NCI-H2227 treated with DMSO at 0.1 percent for 48 hours (cell line): Measurements from ENCODE around the gene ZNFX1.
"Not testable (repeated sequence)": the region's sequence is repeated elsewhere in the genome, so short reads cannot be mapped to it uniquely, and the experiment has no call there.

Experiments
- DNase-seq: peaks from one replicate; lab custom pipeline; 2025; lab: John Stamatoyannopoulos, UW

Gene ZNFX1

DNA sequence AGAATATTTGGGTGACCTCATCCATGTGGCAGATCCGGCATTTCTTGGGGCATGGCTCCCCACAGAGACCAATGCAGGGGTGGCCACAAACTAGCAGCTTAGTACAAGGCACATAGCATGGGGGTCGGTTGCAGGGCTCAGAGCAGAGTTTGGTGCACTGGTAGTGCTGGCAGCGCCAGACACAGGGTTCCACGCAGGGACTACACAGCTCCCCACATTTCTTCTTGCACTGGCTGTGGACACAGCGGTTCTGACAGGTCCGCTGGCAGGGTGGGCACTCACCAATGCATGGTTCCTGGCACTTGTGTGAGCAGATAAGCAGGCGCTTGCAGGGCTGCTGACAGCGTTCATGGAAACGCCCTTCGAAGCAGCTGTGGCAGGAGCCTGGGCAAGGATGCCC lies 29.6 kb downstream of the ZNFX1 start:
- DNase-seq = no peak

DNA sequence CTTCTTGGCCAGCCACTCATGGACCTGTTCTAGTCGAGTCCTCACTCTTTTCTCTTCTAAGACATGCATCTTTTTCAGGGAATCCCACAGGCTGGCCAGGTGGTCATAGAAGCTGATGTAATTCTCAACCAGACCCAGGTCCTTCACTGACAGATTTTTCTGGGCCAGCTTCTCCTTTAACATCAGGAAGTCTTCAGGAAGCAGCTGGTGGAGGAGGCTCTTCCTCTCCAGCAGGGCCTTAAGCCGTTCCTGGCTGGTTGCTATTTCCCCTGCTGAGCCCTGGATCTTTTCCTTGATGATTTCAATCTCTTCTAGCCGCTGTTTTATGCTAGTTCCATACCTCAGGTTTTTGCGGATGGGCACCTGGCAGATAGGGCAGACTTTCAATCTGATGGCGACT lies 30.1 kb downstream of the ZNFX1 start:
- DNase-seq = no peak

DNA sequence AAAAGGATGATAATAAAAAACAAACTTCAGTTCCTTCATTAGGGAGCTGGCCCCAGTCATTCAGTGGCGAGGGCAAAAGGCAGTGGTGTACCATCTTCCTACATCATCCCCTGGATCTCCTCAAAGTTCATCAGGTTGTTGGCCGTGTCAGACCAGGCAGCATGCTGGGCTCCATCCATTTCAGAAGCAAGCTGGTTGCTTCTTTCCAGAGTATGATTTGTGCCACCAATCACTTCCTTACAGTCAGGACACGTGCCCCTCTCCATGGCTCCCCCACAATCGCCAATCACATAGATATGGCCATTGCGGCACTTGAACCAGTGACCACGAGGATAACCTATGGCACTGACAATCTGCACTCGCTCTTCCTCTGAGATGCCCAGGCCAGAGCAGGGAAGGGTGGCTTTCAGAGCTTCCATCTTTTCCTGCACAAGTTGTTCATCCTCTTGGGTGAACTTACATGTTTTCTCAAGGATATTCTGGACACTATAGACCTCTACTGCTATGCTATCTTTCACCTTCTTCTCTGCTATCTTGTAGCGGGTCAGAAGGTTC lies 30.6 kb downstream of the ZNFX1 start:
- DNase-seq = no peak

DNA sequence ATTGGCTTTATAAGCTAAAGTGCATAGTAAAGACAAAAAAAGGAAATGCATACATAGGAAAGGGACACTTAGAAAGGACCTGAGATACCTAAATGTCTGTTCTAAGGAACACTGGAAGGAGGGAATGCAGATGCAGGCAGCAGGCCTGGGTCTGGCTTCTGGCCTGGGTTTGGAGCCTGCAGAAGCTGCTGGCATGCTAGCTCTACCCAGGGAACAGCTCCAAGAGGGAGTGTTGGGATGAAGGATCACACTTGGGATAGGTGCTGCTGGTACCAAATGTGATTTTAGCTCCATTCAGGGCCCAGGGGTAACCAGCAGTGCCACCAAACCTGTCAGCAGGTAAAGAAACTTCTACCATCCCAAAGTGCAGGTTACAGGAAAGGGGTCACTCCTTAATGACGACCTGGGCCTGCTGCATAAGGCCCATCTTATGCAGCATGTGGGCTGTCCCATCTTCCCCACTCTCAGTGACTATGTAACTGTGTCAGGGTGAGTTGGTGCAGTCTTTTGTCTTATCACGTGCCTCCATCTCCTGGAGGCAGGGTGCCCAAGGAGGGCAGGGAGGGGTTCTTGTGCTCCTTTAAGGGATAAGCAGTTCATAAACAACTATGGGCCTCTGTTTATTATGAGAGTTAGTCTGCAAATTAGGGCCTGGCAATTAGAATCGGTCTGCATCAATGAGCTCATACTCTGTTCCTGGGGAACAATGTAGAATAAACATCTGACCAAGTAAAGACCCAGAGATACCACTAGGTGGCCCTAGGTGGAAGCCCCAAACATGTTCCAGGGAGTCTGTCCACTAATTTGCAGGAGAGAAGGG lies 31.7 kb downstream of the ZNFX1 start:
- DNase-seq = peak; percentile 42

DNA sequence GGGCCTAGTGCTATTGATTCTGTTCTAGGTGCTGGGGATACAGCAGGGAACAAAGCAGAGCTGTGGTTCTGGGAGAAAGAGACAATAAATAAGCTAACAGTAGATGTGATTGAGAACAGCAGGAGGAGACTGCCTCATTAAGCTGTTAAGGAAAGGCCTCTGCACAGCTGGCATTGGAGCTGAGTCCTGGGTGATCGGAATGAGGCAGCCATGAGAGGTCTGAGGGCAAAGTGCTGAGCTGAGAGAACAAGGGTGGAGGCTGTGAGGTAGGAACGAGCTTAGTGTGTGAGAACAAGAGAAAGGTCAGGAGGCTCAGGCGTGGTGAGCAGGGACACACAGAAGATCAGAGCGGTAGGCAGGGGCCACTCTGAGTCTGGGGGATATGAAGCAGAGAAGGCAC lies 40.3 kb downstream of the ZNFX1 start:
- DNase-seq = no peak

DNA sequence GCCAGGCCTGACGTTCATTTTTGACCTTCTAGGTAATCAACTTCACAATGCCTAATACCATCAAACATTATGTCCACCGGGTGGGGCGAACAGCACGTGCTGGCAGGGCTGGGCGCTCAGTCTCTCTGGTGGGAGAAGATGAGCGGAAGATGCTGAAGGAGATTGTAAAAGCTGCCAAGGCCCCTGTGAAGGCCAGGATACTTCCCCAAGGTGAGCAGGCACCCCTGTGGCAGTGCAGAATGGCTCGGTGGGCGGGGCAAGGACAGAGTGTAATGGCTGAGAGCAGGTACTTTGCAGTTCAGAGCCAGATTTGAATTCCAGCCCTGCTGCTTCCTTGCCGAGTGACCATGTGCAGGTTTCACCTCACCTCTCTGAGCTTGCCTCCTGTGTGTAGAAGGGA lies 41.6 kb downstream of the ZNFX1 start:
- no peak for DNase-seq

DNA sequence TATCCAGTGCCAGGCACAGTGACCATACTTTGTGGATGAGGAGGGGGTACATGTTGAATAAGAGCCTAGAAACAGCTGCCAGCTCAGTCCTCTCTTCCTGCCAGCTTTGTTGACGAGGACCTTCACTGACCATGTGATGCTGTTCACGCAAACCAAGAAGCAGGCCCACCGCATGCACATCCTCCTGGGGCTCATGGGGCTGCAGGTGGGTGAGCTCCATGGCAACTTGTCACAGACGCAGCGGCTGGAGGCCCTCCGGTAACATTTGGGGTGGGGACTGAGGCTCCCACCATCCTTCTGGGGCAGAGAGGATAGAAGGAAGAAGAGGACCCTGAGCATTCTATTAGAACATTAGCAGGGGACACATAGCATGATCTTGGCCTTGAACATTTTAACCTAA lies 43.0 kb downstream of the ZNFX1 start:
- no peak for DNase-seq

DNA sequence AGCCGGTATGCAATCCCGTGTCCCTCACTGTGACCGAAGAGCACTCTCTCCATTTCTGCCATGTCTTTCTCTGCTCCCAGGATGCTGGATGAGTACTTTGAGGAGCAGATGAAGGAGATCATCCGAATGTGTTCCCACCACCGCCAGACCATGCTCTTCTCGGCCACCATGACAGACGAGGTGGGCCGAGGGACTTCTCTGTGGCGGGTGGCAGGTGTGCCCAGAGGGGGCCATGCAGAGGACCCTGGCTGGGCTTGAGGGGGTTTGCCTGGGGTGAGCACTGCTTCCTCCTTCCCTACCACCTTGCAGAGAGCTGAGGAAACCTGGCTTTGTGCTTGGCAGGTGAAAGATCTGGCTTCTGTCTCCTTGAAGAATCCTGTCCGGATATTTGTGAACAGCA lies 44.6 kb downstream of the ZNFX1 start:
- no peak for DNase-seq

DNA sequence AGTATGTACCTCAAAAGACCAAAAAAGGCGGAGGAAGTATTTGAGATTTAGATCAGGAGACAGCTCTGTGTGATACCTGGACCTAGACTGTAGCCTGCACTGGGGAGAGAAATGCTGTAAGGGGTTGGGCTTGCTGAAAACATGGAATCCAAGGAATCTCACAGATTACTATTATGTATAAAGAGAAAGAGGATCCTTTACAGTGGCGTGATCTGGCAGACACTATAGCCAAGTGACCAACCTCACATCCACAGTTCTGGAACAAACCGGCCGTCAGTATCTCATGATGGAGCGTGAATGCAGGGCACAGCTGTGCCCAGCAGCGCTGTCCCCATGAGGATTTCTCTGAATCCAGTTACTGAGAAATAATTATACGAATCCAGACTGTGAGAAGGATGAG lies 46.4 kb downstream of the ZNFX1 start:
- DNase-seq = no peak

DNA sequence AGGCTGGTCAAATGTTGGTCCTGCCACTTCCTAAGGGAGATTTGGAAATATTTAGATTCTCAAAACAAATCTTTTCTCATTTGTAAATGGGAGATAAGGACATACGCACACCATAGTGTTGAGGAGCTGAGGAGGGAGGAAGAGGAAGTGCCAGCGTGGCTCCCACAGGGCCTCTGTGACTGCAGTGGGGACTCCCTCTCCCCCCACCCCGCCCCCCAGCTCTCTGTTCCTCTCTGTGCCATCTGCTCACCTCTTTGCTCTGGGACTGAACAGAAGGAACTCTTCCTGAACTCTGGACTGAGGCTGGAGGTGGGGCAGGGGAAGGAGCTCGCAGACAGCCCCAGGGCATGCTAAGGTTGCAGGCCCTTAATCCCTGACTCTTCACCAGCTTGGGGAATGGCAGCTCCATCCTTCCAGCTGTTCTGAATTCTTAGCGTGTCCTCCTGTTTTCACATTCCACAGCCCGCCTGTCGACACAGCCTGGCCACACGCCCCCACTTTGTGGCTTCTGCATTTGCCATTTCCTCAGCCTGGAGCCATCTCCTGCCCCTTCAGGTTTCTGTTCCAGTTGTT lies 47.2 kb downstream of the ZNFX1 start:
- DNase-seq = no peak

DNA sequence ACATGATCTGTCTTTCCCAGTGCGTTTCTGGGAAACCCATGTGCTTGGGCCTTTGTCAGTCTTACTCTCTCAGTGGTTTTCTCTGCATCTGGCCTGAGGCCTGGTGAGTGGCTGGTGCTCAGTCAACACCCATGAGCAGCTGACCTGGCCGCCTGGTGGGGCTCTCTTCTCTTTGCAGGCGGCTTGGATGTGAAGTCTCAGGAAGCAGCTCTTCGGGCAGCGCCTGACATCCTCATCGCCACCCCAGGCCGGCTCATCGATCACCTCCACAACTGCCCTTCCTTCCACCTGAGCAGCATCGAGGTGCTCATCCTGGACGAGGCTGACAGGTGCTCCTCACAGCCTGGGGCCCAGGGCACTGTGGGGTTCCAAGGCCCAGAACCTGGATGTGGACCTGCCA lies 47.8 kb downstream of the ZNFX1 start:
- peak; percentile 40 for DNase-seq

DNA sequence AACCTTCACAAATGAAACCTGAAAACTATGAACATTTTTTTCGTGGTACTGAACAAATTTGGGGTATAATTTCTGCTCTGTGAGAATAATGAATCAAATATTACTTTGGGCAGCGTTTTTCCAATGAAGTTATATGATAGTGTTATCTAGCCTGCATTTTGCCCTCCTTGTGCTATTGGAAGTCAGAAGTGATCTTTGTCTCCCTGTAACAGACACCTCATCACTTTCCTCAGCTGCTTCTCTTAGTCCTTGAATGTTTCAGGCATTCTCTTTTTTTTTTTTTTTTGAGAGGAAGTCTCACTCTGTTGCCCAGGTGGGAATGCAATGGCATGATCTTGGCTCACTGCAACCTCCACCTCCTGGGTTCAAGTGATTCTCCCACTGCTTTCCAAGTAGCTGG lies 48.5 kb downstream of the ZNFX1 start:
- DNase-seq = no peak

DNA sequence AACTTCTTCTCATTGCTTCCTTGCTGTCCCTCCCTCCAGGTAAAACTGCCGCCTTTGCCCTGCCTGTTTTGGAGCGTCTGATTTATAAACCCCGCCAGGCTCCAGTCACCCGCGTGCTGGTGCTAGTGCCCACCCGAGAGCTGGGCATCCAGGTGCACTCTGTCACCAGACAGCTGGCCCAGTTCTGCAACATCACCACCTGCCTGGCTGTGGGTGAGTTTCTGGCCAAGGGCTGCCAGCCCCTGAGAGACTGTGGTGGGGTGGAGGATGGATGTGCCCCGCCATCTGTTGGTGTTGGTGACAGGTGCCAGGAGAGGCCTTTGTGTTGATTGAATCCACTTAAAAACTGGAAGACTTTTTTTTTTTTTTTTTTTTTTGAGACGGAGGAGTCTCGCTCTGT lies 49.2 kb downstream of the ZNFX1 start:
- no peak for DNase-seq

DNA sequence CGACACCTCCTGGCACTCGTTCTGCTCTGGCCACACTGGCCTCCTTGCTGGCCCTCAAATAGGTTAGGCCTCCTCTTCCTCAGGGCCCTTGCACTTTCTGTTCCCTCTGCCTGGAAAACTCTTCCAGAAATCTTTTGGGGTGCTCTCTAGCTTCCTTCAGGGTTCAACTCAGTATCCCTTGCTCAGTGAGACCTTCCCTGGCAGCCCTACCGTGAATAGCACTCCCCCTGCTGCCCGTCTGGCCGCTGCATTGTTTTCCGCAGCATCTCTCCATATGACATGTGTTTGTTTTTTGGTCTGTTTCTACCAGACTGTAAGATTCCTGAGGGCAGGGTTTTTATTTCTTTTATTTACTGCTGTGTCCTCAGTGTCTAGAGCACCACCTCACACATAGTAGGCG lies 52.0 kb downstream of the ZNFX1 start:
- no peak for DNase-seq

DNA sequence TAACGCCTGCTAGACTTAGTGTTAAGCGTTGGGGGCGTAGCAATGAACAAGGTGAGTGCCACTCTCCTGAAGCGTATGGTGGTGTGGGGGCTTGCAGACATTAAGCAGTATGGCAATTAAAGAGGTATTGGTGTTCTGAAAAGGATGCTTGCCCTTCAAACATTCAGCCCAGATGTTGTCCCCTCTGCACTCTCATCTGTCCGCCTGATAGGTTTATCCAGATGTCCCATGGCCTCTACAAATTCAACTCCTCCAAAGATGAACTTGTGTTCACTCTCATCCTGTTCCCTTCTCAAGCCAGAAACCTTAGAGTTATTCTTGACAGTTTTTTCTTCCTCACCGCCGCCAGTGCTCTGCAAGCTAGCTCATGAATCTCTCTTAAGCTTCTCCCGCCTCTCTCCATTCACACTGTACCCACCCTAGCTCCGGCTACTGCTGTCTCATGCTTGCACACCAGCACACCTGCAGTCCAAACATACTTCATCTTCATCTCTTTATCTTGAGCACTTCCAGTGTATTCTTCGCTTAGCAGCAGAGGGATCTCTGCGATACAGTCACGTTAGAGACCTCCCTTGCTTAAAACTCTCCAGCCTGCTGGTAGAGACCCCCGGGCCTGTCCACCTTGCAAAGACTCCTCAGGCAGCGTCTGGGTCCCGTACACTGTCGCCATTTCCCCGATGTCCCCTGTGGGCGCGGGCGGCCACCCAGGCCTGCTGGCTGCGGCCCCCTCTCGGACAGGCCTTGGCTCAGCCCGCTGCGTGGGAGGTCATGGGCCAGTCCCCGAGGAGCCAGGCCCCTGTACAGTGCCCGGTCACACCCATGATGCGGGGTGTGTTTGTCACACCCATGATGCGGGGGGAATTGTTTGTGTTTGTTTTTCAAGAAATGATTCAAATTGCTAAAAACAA lies 57.7 kb downstream of the ZNFX1 start:
- DNase-seq = no peak

DNA sequence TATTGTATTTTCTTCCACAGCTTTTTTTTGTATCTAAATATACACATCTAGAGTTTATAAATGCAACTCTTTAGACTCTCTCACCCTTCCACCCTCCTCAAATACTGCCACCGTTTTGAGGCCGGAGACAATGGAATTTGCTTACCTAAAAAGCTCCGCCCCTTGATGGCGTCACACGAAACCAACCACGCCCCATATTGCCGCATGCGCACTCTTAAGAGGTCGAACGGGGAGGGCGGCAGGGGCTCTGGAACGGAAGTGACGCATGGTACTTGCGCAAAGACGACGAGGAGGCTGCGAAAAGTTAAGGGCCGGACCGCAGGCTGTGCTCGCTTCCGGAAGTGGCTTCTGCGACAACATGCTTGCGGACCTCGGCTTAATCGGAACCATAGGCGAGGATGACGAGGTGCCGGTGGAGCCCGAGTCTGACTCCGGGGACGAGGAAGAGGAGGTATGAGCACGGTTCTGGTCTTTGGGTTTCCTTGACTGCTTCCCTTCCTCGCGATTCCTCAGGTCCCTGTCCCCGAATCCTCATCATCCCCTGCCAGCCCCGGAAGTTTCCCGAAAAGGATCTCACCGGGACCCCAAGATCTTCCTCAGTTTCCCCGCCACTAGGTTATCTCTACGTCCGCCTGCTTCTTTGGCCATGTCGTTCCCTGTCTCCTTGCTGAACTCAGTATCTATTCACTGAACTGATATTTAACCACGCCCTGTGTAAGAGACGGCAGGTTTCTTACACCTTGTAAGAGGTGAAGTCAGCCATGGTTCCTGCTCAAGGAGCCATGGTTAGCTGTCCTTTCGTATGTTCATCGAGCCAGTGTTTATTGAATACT lies 58.5 kb downstream of the ZNFX1 start, which contains the start of gene DDX27:
DDX27 (plus strand) TSS at position 326 of the 833 bp plus-strand sequence; CDS start at position 359, 33 bp downstream.
- peak; percentile 99 for DNase-seq

DNA sequence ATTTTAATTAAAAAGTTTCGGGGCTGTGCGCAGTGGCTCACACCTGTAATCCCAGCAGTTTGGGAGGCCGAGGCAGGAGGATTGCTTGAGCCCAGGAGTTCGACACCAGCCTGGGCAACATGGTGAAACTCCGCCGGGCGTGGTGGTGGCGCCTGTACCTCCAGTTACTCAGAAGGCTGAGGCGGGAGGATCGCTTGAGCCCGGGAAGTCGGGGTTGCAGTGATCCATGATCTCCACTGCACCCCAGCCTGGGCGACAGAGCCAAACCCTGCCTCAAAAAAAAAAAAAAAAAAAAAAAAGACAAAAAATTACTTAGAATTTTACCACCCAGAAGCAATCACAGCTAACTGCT lies 59.1 kb downstream of the ZNFX1 start:
- DNase-seq = not testable (repeated sequence)

DNA sequence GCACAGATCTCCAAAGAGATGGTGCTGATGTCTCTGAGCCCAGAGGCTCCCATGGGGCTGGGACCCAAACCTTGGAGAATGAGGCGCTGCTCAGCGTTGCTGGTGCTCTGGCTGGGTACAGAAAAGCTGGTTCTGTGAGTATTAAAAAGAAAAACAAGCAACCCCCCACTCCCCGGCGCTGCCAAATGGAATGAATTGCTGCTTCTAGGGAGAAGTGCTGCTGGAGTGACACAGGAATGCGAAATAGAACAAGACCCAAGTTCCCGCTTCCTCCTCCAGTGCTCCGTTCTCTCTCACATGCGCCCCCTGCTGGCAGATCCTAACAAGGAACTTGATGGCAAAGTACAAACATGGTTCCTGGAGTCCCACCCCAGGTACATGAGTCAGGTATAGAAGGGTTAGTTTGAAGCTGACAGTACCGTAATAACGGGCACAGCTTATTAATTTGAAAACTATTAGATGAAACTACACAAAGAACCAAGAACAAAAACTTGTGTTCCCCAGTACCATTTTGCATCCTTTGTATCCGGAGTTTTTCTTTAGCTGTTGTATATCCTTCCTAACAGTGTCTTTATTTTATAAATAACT lies 60.8 kb downstream of the ZNFX1 start:
- DNase-seq = peak; percentile 90

DNA sequence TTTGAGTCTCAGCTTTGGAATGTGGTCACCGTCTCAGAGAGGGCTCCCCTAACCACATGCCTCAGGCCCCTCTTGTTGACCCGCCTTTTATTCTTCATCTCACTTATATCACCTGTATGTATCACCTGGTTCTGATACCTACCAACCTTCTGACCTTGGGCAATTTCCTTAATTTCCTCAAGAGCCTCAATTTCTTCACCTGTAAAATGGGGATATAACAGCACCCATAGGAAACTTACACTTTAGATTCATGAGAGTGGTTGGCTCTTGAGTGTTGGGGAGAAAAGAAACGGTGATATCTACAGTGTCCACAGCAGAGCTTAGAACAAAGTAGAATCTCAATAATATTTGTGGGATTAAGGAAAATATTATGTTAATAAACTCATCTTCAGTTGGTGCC lies 62.6 kb downstream of the ZNFX1 start:
- no peak for DNase-seq

DNA sequence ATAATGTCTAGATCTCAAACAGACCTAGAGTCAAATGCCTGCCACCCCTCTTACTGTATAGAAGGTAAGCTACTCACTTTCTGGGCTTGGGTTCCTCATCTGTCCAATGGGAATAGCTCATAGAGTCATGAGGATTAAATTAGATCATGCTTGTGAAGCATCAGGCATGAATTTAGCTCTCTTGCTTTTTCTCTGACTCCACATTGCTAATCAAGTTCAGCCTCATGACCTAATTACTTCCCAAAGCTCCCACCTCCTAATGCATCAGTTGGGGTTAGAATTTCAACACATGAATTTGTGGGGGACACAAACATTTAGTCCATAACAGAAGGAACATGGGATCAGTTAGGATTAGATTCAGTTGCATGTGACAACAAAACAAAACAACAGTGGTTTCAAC lies 63.3 kb downstream of the ZNFX1 start:
- no peak for DNase-seq

DNA sequence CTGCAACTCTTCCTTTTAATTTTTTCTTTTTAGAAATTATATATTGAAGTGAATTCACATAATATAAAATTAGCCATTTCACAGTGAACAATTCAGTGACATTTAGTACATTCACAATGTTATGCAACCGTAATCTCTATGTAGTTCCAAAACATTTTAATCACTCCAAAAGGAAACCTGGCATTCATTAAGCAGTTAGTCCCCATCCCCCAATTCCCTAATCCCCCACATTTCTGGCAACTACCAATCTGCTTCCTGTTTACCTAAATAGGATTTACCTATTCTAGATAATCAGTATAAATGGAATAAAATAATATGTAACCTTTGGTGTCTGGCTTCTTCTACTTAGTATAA lies 67.1 kb downstream of the ZNFX1 start:
- no peak for DNase-seq
